Sigmoid colon (tissue), 4 donors: Measurements from ENCODE around the gene FBP1.

Source experiments
- CTCF ChIP-seq, 4 experiments: fragments of 450-650 bp in 3 of 4; fragments of 200-600 bp in 1 of 4; IDR thresholded peaks; one replicate each; pipeline ENCODE4 v1.5.1; 2016 to 2019; ENCODE audit warnings: antibody characterized with exemption in 4 of 4, mild to moderate bottlenecking in 3 of 4, moderate library complexity in 2 of 4
- EP300 ChIP-seq, 4 donors: sonication (generic); formaldehyde crosslinking; IDR thresholded peaks; one replicate each; pipeline ENCODE4 v1.6.1; 2017; ENCODE audit warnings: antibody characterized with exemption in 4 of 4
- POLR2A ChIP-seq, 2 donors: fragments of 450-650 bp; IDR thresholded peaks; one replicate each; pipeline ENCODE4 v1.6.1; 2016; ENCODE audit warnings: antibody characterized with exemption in 2 of 2, mild to moderate bottlenecking in 2 of 2, moderate library complexity in 2 of 2
- POLR2AphosphoS5 ChIP-seq, 4 donors: sonication (generic); formaldehyde crosslinking; IDR thresholded peaks; one replicate each; pipeline ENCODE4 v1.6.1; 2017; ENCODE audit warnings: antibody characterized with exemption in 4 of 4

GRCh38 chr9:94586814-94587213 lies 52.5 kb downstream of the FBP1 start:
- no peak for TF ChIP-seq POLR2AphosphoS5 (IDR thresholded peaks at IDR 0.05)
- no peak for TF ChIP-seq CTCF (IDR thresholded peaks at IDR 0.05)
- TF ChIP-seq POLR2A (IDR thresholded peaks at IDR 0.05) = no peak
- TF ChIP-seq EP300 (IDR thresholded peaks at IDR 0.05) = no peak
